ENCODE results near the gene AQP2. TPM values are rescaled to one million over a fixed set of nuclear protein-coding genes. Genes with fewer than 3 reads are reported as not detected.

The AQP2 gene
- total RNA-seq, 1 donor from 2014 or later, result not detected

GRCh38 chr12:49973361-49973830 is 22.9 kb downstream of the AQP2 start:
- Mint-ChIP-seq H3K4me3 (ENCODE audit: unreplicated experiment) (no peak overlapping the region), H3K27ac (ENCODE audit: unreplicated experiment) (no peak overlapping the region), H3K27me3 (ENCODE audit: low read depth) (no peaks in the 10 kb centered on the region), H3K9me3 (ENCODE audit: low read depth) (no peaks in the 10 kb centered on the region), H3K4me1 (ENCODE audit: low read depth) (no peaks in the 10 kb centered on the region), H3K36me3 (ENCODE audit: low read depth) (no peaks in the 10 kb centered on the region)
- TF ChIP-seq CTCF (IDR thresholded peaks at IDR 0.05), result no peak
- peak; percentile 77 for DNase-seq (ENCODE audit: low spot score)

GRCh38 chr12:49974231-49974675 is 23.7 kb downstream of the AQP2 start:
- no peaks in the 10 kb centered on the region for H3K9me3 Mint-ChIP-seq (ENCODE audit: low read depth)
- H3K27me3 Mint-ChIP-seq (ENCODE audit: low read depth), result no peaks in the 10 kb centered on the region
- H3K4me3 Mint-ChIP-seq (ENCODE audit: unreplicated experiment), result no peak overlapping the region
- TF ChIP-seq CTCF (IDR thresholded peaks at IDR 0.05), result peak; percentile 79
- no peaks in the 10 kb centered on the region for H3K36me3 Mint-ChIP-seq (ENCODE audit: low read depth)
- DNase-seq (ENCODE audit: low spot score), result peak; percentile 93
- no peak overlapping the region for H3K27ac Mint-ChIP-seq (ENCODE audit: unreplicated experiment)
- H3K4me1 Mint-ChIP-seq (ENCODE audit: low read depth), result no peaks in the 10 kb centered on the region

GRCh38 chr12:49974677-49975317 is 24.3 kb downstream of the AQP2 start:
- no peaks in the 10 kb centered on the region for H3K9me3 Mint-ChIP-seq (ENCODE audit: low read depth)
- no peak for DNase-seq (ENCODE audit: low spot score)

GRCh38 chr12:49975318-49975761 is 24.8 kb downstream of the AQP2 start:
- H3K9me3 Mint-ChIP-seq (ENCODE audit: low read depth), result no peaks in the 10 kb centered on the region
- H3K27ac Mint-ChIP-seq (ENCODE audit: unreplicated experiment), result no peak overlapping the region
- H3K27me3 Mint-ChIP-seq (ENCODE audit: low read depth), result no peaks in the 10 kb centered on the region
- DNase-seq (ENCODE audit: low spot score), result peak; percentile 88
- H3K4me1 Mint-ChIP-seq (ENCODE audit: low read depth), result no peaks in the 10 kb centered on the region
- no peak for TF ChIP-seq CTCF (IDR thresholded peaks at IDR 0.05)
- no peak overlapping the region for H3K4me3 Mint-ChIP-seq (ENCODE audit: unreplicated experiment)
- H3K36me3 Mint-ChIP-seq (ENCODE audit: low read depth), result no peaks in the 10 kb centered on the region

More at GRCh38 chr12:49974677-49975317, 24.3 kb downstream of the AQP2 start:
- no peak for TF ChIP-seq CTCF (IDR thresholded peaks at IDR 0.05)
- H3K27ac Mint-ChIP-seq (ENCODE audit: unreplicated experiment), result no peak overlapping the region
- no peak overlapping the region for H3K4me3 Mint-ChIP-seq (ENCODE audit: unreplicated experiment)
- H3K27me3 Mint-ChIP-seq (ENCODE audit: low read depth), result no peaks in the 10 kb centered on the region
- H3K4me1 Mint-ChIP-seq (ENCODE audit: low read depth), result no peaks in the 10 kb centered on the region
- H3K36me3 Mint-ChIP-seq (ENCODE audit: low read depth), result no peaks in the 10 kb centered on the region

- Mint-ChIP-seq H3K36me3 (ENCODE audit: low read depth) (no peaks in the 10 kb centered on the region), H3K4me3 (ENCODE audit: unreplicated experiment) (no peak overlapping the region), H3K9me3 (ENCODE audit: low read depth) (no peaks in the 10 kb centered on the region), H3K27ac (ENCODE audit: unreplicated experiment) (no peak overlapping the region), H3K27me3 (ENCODE audit: low read depth) (no peaks in the 10 kb centered on the region), H3K4me1 (ENCODE audit: low read depth) (no peaks in the 10 kb centered on the region)
- no peak for TF ChIP-seq CTCF (IDR thresholded peaks at IDR 0.05)
- peak; percentile 28 for DNase-seq (ENCODE audit: low spot score)
These were observed 26.0 kb downstream of the AQP2 start for GRCh38 chr12:49976557-49976956.
